ENCODE measurements around the gene TNFRSF1A.

TNFRSF1A gene

DNA sequence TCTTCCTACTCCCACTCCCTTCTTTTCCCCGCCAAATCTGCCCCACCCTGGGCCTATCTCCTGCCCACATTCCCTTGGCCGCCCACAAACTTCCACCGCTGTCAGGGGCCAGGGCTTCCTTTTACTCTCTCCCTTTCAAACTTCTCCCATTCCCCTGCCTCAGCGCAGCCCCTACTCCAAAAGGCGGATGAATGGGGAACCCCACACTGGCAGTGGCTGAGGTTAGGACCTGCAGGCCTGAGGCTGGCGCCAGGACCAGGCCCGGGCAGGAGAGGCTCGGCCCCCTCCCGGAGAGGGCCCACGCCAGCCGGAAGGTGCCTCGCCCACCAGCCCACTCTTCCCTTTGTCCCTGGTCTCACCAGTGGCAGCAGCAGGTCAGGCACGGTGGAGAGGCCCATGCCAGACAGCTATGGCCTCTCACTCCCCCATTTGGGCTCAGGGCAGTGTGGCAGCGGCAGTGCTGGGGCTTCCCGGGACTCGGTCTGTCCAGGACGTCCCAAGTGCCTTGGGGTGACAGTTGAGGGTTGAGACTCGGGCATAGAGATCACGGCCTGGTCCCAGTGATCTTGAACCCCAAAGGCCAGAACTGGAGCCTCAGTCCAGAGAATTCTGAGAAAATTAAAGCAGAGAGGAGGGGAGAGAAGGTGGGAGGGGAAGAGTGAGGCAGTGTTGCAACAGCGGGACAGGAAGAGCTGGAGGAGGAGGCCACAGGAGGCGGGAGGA is at the start of gene TNFRSF1A:
Gene TNFRSF1A, minus strand, starts transcription at position 660 of the 723 bp plus-strand sequence. Its CDS starts 262 bp downstream, at position 398.
- DNase-seq = no peak

- no peak for DNase-seq
These were observed 49.1 kb upstream of the TNFRSF1A start for GRCh38 chr12:6391013-6391412.

DNA sequence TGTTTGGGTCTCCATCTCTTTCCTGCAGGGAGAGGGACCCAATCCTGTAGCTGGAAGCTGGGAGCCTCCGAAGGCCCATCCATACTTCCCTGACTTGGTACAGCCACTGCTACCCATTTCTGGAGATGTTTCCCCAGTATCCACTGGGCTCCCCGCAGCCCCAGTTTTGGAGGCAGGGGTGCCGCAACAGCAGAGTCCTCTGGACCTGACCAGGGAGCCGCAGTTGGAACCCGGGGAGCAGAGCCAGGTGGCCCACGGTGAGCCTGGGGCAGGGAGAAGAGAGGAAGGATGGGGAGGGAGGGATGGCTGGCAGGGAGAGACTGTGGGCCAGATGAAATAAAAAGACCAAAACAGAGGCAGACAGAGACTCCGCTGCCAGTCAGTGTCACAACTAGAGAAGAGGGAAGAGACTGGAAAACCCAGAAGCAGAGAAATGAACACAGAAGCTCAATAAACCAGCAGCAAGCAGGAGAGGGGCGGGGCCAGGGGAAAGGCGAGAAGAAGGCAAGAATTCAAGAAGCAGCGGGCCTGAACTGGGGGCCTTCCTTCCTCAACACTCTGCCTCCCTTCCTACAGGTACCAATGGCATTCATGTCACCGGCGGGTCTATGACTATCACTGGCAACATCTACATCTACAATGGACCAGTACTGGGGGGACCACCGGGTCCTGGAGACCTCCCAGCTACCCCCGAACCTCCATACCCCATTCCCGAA is 48.4 kb upstream of the TNFRSF1A start:
- no peak for DNase-seq

DNA sequence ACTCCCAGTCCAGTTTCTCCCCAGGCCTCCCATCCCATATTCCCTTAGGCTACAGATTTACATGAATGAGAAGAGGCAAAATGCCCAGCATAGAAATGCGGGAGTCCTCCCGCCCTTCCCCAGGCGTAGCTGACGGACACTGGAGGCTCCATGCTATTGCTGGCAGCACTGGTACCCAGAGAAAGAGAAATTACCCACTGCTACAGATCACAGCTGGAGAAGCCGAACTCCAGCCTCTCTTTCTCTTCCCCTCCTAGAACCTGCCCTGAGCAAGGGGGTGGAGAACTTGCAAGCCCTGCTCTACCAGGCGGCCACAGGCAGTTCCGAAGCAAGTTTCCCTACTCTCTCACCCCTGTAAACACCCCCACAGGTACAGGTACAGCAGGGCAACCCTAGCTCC is 45.7 kb upstream of the TNFRSF1A start:
- DNase-seq = no peak

- DNase-seq = no peak
These were observed 44.6 kb upstream of the TNFRSF1A start for GRCh38 chr12:6386491-6386890.

- no peak for DNase-seq
These were observed 44.2 kb upstream of the TNFRSF1A start for GRCh38 chr12:6386038-6386437.

DNA sequence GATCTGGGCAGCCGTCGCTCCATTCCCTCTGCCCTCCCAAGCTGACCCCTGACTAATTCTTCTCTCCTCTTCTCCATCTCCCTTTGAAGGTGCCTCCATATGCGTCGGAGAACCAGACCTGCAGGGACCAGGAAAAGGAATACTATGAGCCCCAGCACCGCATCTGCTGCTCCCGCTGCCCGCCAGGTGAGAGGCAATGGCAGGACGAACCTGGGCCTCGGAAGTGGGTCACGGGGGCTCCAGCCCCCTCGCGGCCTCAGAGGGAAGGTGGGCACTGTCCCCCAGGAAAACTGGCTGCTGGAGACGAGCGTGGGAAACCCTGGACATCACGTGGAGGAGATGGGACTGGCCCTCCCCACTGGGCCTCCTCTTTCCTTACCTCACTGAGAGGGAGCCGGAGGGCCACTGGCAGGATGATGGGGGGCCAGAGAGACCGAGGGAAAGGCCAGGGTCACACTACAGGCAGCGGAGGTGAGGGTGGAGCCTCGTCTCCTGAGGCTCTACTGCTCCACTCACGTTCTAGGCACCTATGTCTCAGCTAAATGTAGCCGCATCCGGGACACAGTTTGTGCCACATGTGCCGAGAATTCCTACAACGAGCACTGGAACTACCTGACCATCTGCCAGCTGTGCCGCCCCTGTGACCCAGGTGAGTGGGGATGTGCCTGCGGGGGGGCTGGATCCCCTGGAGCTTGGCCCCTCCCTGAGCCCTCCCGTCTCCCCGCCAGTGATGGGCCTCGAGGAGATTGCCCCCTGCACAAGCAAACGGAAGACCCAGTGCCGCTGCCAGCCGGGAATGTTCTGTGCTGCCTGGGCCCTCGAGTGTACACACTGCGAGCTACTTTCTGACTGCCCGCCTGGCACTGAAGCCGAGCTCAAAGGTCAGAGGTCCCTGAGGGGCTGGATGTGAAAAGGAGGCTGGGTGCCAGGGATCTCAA is 42.9 kb upstream of the TNFRSF1A start:
- DNase-seq = no peak

DNA sequence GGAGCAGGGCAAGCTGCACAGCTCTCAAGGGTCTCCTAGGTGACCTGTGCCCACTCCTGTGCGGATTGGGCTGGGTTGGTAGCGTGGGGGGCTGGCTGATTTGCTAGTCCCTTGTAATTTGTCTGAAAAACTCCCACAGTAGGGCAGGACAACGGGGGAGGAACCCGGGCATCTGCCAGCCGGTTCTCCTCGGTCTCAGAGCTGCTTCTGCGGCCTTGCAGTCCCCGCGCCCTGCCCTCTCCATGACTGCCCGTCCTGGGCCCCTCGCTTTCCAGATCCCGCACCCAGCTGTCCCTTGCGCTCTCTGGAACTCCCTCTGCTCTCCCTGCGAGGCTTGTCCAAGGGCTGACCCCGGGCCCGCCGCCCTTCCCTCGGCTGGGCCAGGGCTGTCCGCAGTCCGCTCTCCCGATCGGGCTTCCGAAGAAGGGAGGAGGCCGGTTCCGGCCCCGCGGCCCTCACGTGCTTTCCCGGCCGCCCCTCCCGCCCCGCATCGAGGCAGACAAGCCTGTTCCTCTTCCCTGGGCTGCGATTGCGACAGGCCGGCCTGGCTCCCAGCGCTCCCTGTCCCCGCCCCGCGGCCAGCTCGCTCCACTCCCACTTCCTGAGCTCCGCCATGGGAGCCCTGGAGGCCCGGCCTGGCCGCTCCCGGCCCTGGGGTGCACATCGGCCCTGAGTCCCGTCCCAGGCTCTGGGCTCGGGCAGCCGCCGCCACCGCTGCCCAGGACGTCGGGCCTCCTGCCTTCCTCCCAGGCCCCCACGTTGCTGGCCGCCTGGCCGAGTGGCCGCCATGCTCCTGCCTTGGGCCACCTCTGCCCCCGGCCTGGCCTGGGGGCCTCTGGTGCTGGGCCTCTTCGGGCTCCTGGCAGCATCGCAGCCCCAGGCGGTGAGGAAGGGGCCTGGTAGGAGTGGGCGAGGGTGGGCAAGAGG is 42.0 kb upstream of the TNFRSF1A start, which contains the start of gene LTBR:
Gene LTBR, plus strand, starts transcription at position 591 of the 927 bp plus-strand sequence. Its CDS starts 197 bp downstream, at position 788.
- no peak for DNase-seq

GRCh38 chr12:6382982-6383381 is 41.1 kb upstream of the TNFRSF1A start:
- no peak for DNase-seq

- DNase-seq = no peak
These were observed 40.5 kb upstream of the TNFRSF1A start for GRCh38 chr12:6382371-6382770.

GRCh38 chr12:6380141-6381121 is 38.6 kb upstream of the TNFRSF1A start:
- DNase-seq = no peak

- DNase-seq = no peak
These were observed 37.0 kb upstream of the TNFRSF1A start for GRCh38 chr12:6378709-6379472.

GRCh38 chr12:6377667-6377994 is 35.8 kb upstream of the TNFRSF1A start:
- DNase-seq = no peak

GRCh38 chr12:6376870-6377666 is 35.2 kb upstream of the TNFRSF1A start:
- DNase-seq = no peak

DNA sequence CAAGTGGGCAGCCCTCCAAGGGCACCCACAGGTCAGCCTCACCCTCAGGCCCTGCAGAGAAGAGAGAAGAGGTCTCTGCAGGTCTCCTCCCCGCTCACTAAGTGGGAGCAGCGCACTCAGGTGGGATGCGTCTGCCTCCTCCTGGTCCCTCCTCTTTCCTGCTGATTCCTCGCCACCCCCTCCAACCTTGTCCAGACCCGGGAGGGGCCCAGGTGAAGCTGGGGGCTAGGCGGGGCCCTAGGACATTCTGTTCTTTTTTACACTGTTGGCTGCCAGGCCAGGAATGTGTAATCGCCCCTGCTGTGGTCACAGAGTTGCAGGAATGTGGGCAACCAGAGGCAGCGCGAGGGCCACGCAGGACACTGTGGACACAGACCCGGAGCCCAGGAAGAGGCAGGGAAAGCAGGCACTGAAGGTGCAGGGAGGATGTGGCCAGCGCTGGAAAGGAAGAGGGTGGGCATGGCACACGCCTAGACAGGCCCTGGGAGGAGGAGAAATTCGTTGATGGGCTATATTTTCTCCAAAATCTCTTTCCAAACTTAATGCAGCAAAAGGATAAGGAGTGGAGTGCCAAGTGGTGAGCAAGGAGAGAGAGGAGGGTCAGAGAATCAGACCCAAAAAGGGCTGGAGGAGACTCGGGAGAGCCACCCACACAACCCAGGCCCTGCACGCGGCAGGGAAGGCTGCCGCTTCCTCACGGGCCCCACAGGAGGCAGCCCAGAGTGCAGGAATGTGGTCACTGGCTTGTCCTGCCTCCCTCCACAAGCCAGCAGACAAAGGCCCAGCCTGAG is 34.4 kb upstream of the TNFRSF1A start:
- DNase-seq = no peak

DNA sequence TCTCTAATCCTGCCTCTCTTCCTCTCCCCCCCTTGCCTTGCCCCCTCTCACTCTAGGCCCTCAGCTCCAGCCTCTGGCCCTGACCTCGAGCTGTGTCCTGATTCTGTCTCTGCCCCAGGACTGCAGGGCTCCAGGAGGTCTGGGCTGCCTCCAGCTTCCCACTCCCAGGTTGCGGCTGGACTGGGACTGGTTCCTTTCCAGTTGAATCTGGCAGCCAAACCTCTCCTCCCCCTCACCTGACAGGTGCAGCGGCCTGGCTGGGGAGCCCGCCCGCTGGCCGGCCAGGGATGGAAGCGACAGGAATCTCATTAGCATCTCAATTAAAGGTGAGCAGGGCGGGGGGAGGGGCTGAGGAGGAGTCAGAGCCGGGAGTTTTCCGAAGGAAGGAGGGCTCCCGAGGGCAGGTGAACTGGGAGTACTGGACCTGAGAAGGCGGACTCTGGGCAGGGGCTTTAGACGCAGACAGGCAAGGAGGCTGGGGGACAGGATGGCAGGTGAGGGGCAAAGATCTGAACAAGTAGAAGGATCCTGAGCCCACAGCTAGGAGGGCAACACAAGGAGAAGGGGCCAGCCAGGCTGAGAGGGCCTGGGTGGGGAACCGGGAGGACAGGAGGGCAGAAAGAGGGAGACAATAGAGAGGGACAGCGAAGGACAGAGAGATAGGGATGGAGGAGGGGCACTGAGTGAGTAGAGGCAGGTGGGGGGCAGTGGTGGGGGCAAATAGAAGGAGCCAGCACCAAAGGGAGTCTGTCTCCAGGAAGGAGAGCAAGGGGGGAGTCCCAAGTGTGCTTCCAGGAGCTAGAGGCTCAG is 33.6 kb upstream of the TNFRSF1A start, which contains the start of gene SCNN1A:
Gene SCNN1A, minus strand, starts transcription at position 295 of the 810 bp plus-strand sequence. CDS start 780 bp downstream, outside the sequence.
- DNase-seq = no peak

DNA sequence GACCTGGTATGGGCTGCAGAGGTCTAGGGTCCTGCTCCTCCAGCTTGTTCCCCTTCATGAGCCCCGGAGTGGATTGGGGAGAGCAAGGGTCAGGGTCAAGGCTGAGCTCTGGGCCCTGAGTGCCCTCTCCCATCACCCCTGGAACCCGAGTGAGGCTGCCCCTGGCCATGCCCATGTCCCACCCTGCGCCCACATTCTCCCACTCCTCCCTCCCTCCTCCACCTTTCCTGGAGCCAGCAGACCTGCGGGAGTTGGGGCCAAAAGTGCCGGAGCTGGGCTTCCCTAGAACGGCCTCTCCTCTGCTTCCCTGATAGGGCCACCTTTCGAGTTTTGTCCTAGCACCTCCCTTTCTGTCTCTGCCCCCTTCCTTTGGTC is 32.9 kb upstream of the TNFRSF1A start:
- no peak for DNase-seq

All from NCI-H1694 (cell line).